Measurements from ENCODE around the gene PHAF1.
A peak's percentile ranks its signal among the peaks of the same experiment; 100 is the strongest.

The PHAF1 gene

DNA sequence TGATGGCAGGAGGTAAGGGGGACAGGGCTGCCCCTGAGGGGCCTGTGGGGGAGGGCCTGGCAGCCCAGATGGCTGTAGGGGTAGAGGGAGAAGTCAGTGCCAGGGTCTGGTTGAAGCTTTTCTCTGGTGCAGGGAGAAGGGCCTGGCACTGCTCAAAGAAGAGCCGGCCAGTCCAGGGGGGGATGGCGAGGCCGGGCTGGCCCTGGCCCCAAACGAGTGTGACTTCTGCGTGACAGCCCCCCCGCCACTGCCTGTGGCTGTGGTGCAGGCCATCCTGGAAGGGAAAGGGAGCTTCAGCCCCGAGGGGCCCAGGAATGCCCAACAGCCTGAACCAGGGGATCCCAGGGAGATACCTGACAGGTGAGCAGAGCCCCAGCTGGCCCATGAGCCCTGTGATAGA is 57.8 kb downstream of the PHAF1 start:
- no peak overlapping the region for H3K4me3 ChIP-seq (ENCODE audit: low read depth, low read length)
- TF ChIP-seq, protein P1, sequence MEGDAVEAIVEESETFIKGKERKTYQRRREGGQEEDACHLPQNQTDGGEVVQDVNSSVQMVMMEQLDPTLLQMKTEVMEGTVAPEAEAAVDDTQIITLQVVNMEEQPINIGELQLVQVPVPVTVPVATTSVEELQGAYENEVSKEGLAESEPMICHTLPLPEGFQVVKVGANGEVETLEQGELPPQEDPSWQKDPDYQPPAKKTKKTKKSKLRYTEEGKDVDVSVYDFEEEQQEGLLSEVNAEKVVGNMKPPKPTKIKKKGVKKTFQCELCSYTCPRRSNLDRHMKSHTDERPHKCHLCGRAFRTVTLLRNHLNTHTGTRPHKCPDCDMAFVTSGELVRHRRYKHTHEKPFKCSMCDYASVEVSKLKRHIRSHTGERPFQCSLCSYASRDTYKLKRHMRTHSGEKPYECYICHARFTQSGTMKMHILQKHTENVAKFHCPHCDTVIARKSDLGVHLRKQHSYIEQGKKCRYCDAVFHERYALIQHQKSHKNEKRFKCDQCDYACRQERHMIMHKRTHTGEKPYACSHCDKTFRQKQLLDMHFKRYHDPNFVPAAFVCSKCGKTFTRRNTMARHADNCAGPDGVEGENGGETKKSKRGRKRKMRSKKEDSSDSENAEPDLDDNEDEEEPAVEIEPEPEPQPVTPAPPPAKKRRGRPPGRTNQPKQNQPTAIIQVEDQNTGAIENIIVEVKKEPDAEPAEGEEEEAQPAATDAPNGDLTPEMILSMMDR (IDR thresholded peaks at IDR 0.05; ENCODE audit: low read depth, low read length, missing control alignments), result no peak
- DNase-seq (ENCODE audit: low read depth), result no peak

DNA sequence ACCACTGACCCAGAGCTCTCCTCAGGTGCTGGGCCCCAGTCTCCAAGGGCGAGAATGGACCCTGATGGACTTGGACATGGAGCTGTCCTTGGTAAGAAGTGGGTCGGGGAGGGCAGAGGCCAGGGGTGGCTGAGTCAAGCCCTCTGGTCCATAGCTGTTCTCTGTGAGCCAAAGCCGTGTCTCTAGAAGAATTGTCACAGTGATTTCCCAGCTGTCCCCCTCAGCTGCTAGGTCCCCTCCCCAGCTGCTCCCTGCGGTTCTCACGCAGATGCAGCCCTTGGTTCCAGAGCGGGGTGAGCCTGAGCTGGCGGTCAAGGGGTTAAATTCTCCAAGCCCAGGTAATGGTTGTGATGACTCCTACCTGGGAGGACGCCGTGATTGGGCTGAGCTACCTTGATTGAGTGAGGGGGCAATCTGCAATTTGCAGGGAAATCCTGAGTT is 59.3 kb downstream of the PHAF1 start:
- no peak overlapping the region for H3K4me3 ChIP-seq (ENCODE audit: low read depth, low read length)
- DNase-seq (ENCODE audit: low read depth), result no peak
- TF ChIP-seq, protein P1 (IDR thresholded peaks at IDR 0.05; ENCODE audit: low read depth, low read length, missing control alignments), result no peak

DNA sequence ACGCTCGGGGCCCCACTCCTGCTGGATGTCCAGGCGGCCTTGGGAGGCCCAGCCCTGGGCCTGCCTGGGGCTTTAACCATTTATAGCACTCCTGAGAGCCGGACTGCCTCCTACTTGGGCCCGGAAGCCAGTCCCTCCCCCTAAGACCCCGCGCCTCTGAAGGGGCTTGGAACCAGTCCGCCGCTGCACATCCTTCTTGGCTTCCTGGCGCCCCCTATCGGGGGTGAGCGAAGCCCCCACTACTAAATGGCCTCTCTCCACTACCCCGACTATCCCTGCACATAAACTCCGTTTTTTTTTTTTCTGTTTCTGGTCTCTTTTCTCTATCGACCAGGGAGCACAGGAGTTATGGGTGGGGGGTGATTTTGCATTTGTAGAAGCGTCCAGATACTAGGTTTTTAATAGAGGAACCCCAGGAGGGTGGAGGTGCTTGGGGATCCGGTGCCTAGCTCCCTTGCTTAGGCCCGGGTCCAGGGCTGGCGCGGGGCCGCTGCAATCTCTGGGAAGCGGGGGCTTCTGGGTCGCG is 60.0 kb downstream of the PHAF1 start:
- H3K4me3 ChIP-seq (ENCODE audit: low read depth, low read length), result peak overlapping the region; percentile 61
- TF ChIP-seq, protein P1 (IDR thresholded peaks at IDR 0.05; ENCODE audit: low read depth, low read length, missing control alignments), result peak; percentile 80
- no peak for DNase-seq (ENCODE audit: low read depth)

DNA sequence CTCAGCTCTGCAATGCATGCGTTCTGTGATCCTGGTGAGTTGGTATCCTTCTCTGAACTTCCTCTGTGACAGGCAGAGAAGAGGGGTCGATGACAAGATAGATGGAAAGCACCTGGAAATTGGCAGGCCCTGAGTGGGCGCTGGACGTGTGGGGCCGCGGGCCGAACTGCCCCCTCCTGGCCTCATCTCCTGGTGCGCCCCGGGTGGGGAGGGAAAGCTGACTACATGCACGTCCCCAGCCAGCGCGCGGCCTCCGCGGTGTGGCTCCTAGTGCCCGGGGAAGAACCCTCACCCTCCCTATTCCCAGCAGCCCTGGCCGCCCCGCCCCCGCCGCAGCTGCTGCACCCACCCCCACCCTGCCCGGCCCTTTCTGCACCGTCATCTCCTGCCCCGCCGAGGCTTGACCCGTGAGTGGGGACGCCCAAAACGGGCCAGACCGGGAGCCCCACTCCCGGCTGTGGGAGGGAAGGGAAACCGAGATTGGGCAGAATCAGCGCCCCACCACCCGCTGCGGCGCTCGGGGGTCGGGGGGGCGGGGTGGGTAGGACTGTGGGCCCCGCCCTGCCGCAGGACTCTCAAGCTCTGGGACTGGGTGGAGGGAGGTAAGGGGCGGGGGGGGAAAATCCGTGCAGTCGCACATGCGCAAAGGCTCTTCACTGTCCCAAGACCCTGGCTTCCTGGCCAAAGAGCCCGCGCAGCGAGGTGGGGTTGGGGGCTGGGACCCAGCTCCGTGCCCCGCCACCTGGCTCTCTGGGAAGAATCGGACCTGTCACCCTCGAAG is 60.6 kb downstream of the PHAF1 start, which contains the start of gene NOL3:
Gene NOL3, plus strand, starts transcription at position 371 of the 781 bp plus-strand sequence.
- peak within 1 kb of the TSS; percentile 61 for H3K4me3 ChIP-seq (ENCODE audit: low read depth, low read length)
- DNase-seq (ENCODE audit: low read depth), result no peak

DNA sequence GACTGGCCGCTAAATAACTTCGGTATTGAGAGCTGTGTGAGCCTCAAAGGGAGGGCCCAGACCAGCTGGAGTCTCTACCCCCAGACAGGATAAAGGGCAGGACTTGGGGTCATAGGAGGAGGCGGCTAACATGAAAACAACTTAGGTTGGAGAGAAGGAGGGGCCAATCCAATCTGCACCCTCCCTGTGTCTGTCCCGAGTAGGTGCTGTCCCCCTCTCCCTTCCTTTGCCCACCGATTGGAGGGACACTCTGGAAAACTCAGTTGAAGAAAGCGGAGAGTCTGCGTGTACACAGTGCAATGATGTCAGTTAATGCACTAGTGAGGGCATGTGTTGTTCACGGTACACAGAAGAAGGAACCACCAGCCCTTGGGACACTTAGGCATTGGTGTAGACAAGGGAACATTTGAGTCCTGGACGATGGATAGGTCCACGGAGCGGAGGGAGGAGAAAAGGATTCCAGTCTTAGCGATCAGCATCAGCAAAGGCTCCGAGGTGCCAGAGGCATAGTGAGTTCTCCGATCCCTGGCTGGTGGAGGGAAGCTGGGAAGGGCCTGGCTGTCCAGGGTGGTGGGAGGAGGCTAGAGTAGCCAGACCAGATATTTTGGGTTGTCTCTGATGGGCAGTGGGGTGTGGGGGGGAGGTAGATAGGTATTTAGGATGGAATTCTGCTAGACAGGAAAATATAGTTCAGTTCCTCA is 61.4 kb downstream of the PHAF1 start:
- DNase-seq (ENCODE audit: low read depth), result no peak
- TF ChIP-seq, protein P1 (IDR thresholded peaks at IDR 0.05; ENCODE audit: low read depth, low read length, missing control alignments), result no peak
- peak overlapping the region; percentile 61 for H3K4me3 ChIP-seq (ENCODE audit: low read depth, low read length)

More for the DNA sequence above, 60.6 kb downstream of the PHAF1 start, which contains the start of gene NOL3:
- TF ChIP-seq, protein P1 (IDR thresholded peaks at IDR 0.05; ENCODE audit: low read depth, low read length, missing control alignments), result peak; percentile 11

DNA sequence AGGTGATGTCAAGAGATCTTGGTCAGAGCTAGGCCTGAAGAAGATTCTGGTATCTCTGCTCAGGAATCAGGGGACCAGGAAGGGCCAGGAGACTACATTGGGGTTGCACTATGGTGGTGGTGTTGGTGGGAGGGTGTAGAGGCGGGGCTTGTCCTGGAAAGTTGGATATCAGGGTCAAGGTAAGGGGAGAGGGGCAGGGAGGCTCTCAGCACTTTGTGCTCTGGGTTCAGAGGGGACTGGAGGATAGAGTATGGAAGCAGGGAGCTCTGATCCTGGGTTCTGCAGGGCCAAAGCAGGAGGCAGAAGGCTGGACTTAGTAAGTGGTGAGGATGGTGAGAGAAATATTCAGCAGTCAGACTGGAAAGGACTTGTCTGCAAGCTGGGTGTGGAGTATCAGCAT is 63.6 kb downstream of the PHAF1 start:
- TF ChIP-seq, protein P1 (IDR thresholded peaks at IDR 0.05; ENCODE audit: low read depth, low read length, missing control alignments), result no peak
- no peak for DNase-seq (ENCODE audit: low read depth)
- H3K4me3 ChIP-seq (ENCODE audit: low read depth, low read length), result peak overlapping the region; percentile 49
